H1 (cell line): ENCODE data around the gene OXTR. TPM values are rescaled to one million over a fixed set of nuclear protein-coding genes. Genes with fewer than 3 reads are reported as not detected.

Source experiments
- CTCF ChIA-PET: fragments of 300-600 bp; sonication (Branson Sonifier 250); formaldehyde crosslinking; loops from one replicate; lab custom pipeline; 2021; ENCODE audit not compliant: partially characterized antibody; lab: Charles Lee
- POLR2A ChIA-PET: fragments of 300-600 bp; sonication (Branson Sonifier 250); formaldehyde crosslinking; loops from one replicate; lab custom pipeline; 2021; ENCODE audit warnings: inconsistent platforms; ENCODE audit not compliant: partially characterized antibody; lab: Charles Lee
- DNase-seq, 2 experiments: peaks; one replicate each; pipeline versions ENCODE4 v3.0.0 to v3.0.0-alpha.2; 2010 to 2022; ENCODE audit warnings: low spot score in 2 of 2, low read depth in 1 of 2, mixed read lengths in 1 of 2
- FAIRE-seq: peaks from 2 replicates; lab custom pipeline; 2011; peaks lifted over from hg19 to GRCh38; lab: Jason Lieb, UNC
- H2AFZ ChIP-seq: 2 replicates; pipeline ENCODE4 v1.8.1; 2012; ENCODE audit warnings: low read length, inconsistent platforms
- H2AK5ac ChIP-seq: 2 replicates; pipeline ENCODE4 v1.6.1; 2013; ENCODE audit warnings: low read depth, low read length
- H2BK120ac ChIP-seq: replicated peaks from 2 replicates; pipeline ENCODE3; 2013; ENCODE audit warnings: low read depth, low read length, inconsistent platforms
- H2BK12ac ChIP-seq: 2 replicates; pipeline ENCODE4 v1.6.1; 2013; ENCODE audit warnings: low read depth, low read length
- H2BK15ac ChIP-seq: 2 replicates; pipeline ENCODE4 v1.6.1; 2013; ENCODE audit warnings: low read length
- H2BK20ac ChIP-seq: 2 replicates; pipeline ENCODE4 v1.6.1; 2013; ENCODE audit warnings: low read length
- H2BK5ac ChIP-seq: 2 replicates; pipeline ENCODE4 v1.6.1; 2013; ENCODE audit warnings: low read depth, low read length
- H3K14ac ChIP-seq: 2 replicates; pipeline ENCODE4 v1.6.1; 2013; ENCODE audit warnings: inconsistent platforms; ENCODE audit not compliant: insufficient read length
- H3K18ac ChIP-seq: 2 replicates; pipeline ENCODE4 v1.6.1; 2013; ENCODE audit warnings: low read length; ENCODE audit errors: extremely low read depth
- H3K23ac ChIP-seq: 2 replicates; pipeline ENCODE4 v1.6.1; 2013; ENCODE audit warnings: inconsistent platforms; ENCODE audit not compliant: insufficient read length
- H3K23me2 ChIP-seq: 2 replicates; pipeline ENCODE4 v1.6.1; 2013; ENCODE audit warnings: low read depth, low read length
- H3K27ac ChIP-seq: 2 replicates; pipeline ENCODE4 v1.6.1; 2011; ENCODE audit warnings: low read depth, low read length, inconsistent platforms
- H3K27me3 ChIP-seq, 4 experiments: replicated peaks in 1 of 4; 1 replicate in 1 of 4; 2 replicates in 3 of 4; pipeline versions ENCODE4 v1.6.1 to v1.8.1; 2011 to 2013; ENCODE audit warnings: low read length in 3 of 4, mild to moderate bottlenecking in 3 of 4, inconsistent platforms in 2 of 4, mixed read lengths in 2 of 4, moderate library complexity in 1 of 4; ENCODE audit not compliant: control insufficient read depth in 3 of 4, insufficient read depth in 3 of 4; ENCODE audit errors: extremely low read depth in 1 of 4
- H3K36me3 ChIP-seq, 4 experiments: 2 replicates each; pipeline versions ENCODE4 v1.6.1 to v1.8.1; 2011 to 2013; ENCODE audit warnings: mild to moderate bottlenecking in 4 of 4, low read length in 3 of 4, moderate library complexity in 2 of 4, control low read depth in 1 of 4, inconsistent platforms in 1 of 4; ENCODE audit not compliant: insufficient read depth in 4 of 4, control insufficient read depth in 2 of 4
- H3K4ac ChIP-seq: replicated peaks from 2 replicates; pipeline ENCODE3; 2013; ENCODE audit warnings: low read length, low read depth, mixed read lengths, inconsistent platforms; ENCODE audit not compliant: insufficient read length
- H3K4me1 ChIP-seq, 4 experiments: replicated peaks in 1 of 4; 1 replicate in 1 of 4; 2 replicates in 3 of 4; pipeline versions ENCODE4 v1.6.1 to v1.8.1; 2011 to 2013; ENCODE audit warnings: low read length in 3 of 4, inconsistent platforms in 2 of 4, mixed read lengths in 1 of 4; ENCODE audit not compliant: insufficient read depth in 4 of 4, control insufficient read depth in 3 of 4
- H3K4me2 ChIP-seq, 2 experiments: 2 replicates each; pipeline versions ENCODE4 v1.6.1 to v1.8.1; 2011 to 2013; ENCODE audit warnings: low read depth in 2 of 2, low read length in 2 of 2, control low read depth in 1 of 2, inconsistent platforms in 1 of 2, mild to moderate bottlenecking in 1 of 2; ENCODE audit not compliant: insufficient read depth in 1 of 2
- H3K4me3 ChIP-seq, 4 experiments: fragments of 200-600, 300-600 bp in 1 of 4; sonication (generic), shearing (Covaris generic), sonication (Bioruptor Twin) in 1 of 4; 2 replicates each; pipeline versions ENCODE4 v1.5.1 to v1.8.1; 2011 to 2016; ENCODE audit warnings: low read length in 4 of 4, low read depth in 3 of 4, control low read depth in 2 of 4, inconsistent platforms in 2 of 4, mild to moderate bottlenecking in 2 of 4, mixed read lengths in 1 of 4, moderate library complexity in 1 of 4; ENCODE audit not compliant: insufficient read depth in 2 of 4; ENCODE audit errors: extremely low read depth in 1 of 4
- H3K56ac ChIP-seq: replicated peaks from 2 replicates; pipeline ENCODE3; 2013; ENCODE audit warnings: low read depth, mild to moderate bottlenecking, mixed read lengths, low read length, inconsistent platforms; ENCODE audit not compliant: insufficient read length
- H3K79me1 ChIP-seq: 2 replicates; pipeline ENCODE4 v1.6.1; 2013; ENCODE audit warnings: low read depth, low read length, control low read depth
- H3K79me2 ChIP-seq, 2 experiments: 2 replicates each; pipeline versions ENCODE4 v1.6.1 to v1.8.1; 2012 to 2013; ENCODE audit warnings: low read length in 2 of 2, mild to moderate bottlenecking in 2 of 2, inconsistent platforms in 1 of 2; ENCODE audit not compliant: insufficient read depth in 2 of 2, control insufficient read depth in 1 of 2
- H3K9ac ChIP-seq, 4 experiments: replicated peaks in 1 of 4; 1 replicate in 1 of 4; 2 replicates in 3 of 4; pipeline versions ENCODE4 v1.6.1 to v1.8.1; 2011 to 2013; ENCODE audit warnings: low read depth in 3 of 4, low read length in 3 of 4, control low read depth in 2 of 4, mild to moderate bottlenecking in 2 of 4, moderate library complexity in 2 of 4, inconsistent platforms in 1 of 4; ENCODE audit errors: extremely low read depth in 1 of 4
- H3K9me3 ChIP-seq, 2 experiments: 2 replicates each; pipeline versions ENCODE4 v1.6.1 to v1.8.1; 2012 to 2013; ENCODE audit warnings: mild to moderate bottlenecking in 2 of 2, moderate library complexity in 2 of 2, control low read depth in 1 of 2, inconsistent platforms in 1 of 2, low read depth in 1 of 2, low read length in 1 of 2, mixed read lengths in 1 of 2; ENCODE audit not compliant: insufficient read depth in 2 of 2
- H4K20me1 ChIP-seq, 2 experiments: replicated peaks in 1 of 2; 2 replicates each; pipeline versions ENCODE3 to v1.8.1; 2011 to 2013; ENCODE audit warnings: inconsistent platforms in 2 of 2, low read length in 2 of 2, mild to moderate bottlenecking in 1 of 2; ENCODE audit not compliant: insufficient read depth in 2 of 2, control insufficient read depth in 1 of 2
- H4K5ac ChIP-seq: 2 replicates; pipeline ENCODE4 v1.6.1; 2013; ENCODE audit warnings: low read length, low read depth, mixed read lengths, inconsistent platforms; ENCODE audit not compliant: insufficient read length
- H4K8ac ChIP-seq: 2 replicates; pipeline ENCODE4 v1.8.0; 2013; ENCODE audit warnings: mild to moderate bottlenecking, moderate library complexity, low read length, inconsistent platforms; ENCODE audit not compliant: insufficient read depth; ENCODE audit errors: extremely low read depth
- H4K91ac ChIP-seq: replicated peaks from 2 replicates; pipeline ENCODE3; 2013; ENCODE audit warnings: low read length, mixed read lengths, inconsistent platforms; ENCODE audit not compliant: insufficient read length
- ASH2L ChIP-seq: fragments of 200-600, 300-600 bp; sonication (generic); IDR thresholded peaks from one replicate; pipeline ENCODE4 v1.7.1; 2017; ENCODE audit warnings: low read length
- CBX8 ChIP-seq: fragments of 300-800, 300-1000 bp; sonication (generic); IDR thresholded peaks from 2 replicates; pipeline ENCODE4 v1.7.1; 2016; ENCODE audit warnings: low read depth, low read length, borderline replicate concordance
- CEBPB ChIP-seq: IDR thresholded peaks from 2 replicates; pipeline ENCODE4 v1.6.1; 2012; ENCODE audit warnings: low read depth, low read length
- POLR2A ChIP-seq, 2 experiments: IDR thresholded peaks; 1 replicate in 1 of 2; 2 replicates in 1 of 2; pipeline ENCODE4 v1.6.1; 2011; ENCODE audit warnings: low read depth in 2 of 2, low read length in 2 of 2, mild to moderate bottlenecking in 2 of 2; ENCODE audit errors: control extremely low read depth in 1 of 2
- WGBS, 2 experiments: shearing (Covaris generic) in 1 of 2; methylation state at CpG; one replicate each; pipeline versions ENCODE4 v1.1.6 to v1.1.7; 2013 to 2015; ENCODE audit warnings: low lambda C conversion rate in 2 of 2, mixed read lengths in 2 of 2, inconsistent platforms in 1 of 2, low coverage in 1 of 2, missing lambda C conversion rate in 1 of 2; ENCODE audit not compliant: insufficient replicate concordance in 2 of 2, insufficient coverage in 1 of 2, insufficient read length in 1 of 2; ENCODE audit errors: extremely low coverage in 1 of 2, missing lambda C conversion rate in 1 of 2; 5-methylcytosine and 5-hydroxymethylcytosine counted together
- polyA plus RNA-seq, 7 experiments: library from polyadenylated mRNA; depleted of rRNA in 3 of 7; stranded (reverse) in 5 of 7; unstranded in 2 of 7; fragments of >200 nt in 5 of 7; fragments of 200-250 nt in 2 of 7; gene quantifications; 1 replicate in 5 of 7; 2 replicates in 1 of 7; 4 replicates in 1 of 7; pipeline versions ENCODE4 v1.2.1 to v1.2.3, GENCODE V29; 2011 to 2013; ENCODE audit warnings: missing spikeins in 2 of 7, mixed read lengths in 2 of 7
- total RNA-seq: library from RNA; stranded (reverse); fragmentation: NEBNext Ultra II Directional; extraction: Animal tissue kit (Norgen Biotek cat#: 25700); gene quantifications from 2 replicates; pipeline ENCODE4 v1.2.1, GENCODE V29; 2021

Gene OXTR
- total and polyA plus RNA-seq, 2 of the 8 experiments (the other 6 are each of a cell fraction or from before 2014, with no cell fraction given), result 0.77 to 2.3 TPM

GRCh38 chr3:8759038-8759707 lies 10.2 kb downstream of the OXTR start:
- Histone ChIP-seq H3K23ac (no peak overlapping the region), H2AFZ (no peak overlapping the region), H3K27ac (no peak overlapping the region), H3K79me1 (no peaks in the 10 kb centered on the region), H3K36me3 (no peaks in the 10 kb centered on the region), H3K18ac (no peak overlapping the region), H3K23me2 (peaks cover 1% of the 10 kb centered on the region; the same call in 1 of the 2 replicates), H2BK5ac (no peak overlapping the region), H3K56ac (no peak overlapping the region), H3K79me2 (no peaks in the 10 kb centered on the region), H4K20me1 (peaks cover 0 to 2% of the 10 kb centered on the region in 2 experiments), H3K4me3 (no peak overlapping the region), H2BK20ac (no peak overlapping the region), H3K4ac (no peak overlapping the region), H2AK5ac (no peak overlapping the region), H2BK15ac (no peak overlapping the region), H3K9ac (no peak overlapping the region), H3K9me3 (no peaks in the 10 kb centered on the region), H2BK120ac (no peak overlapping the region), H3K14ac (no peak overlapping the region), H2BK12ac (no peak overlapping the region), H4K91ac (no peak overlapping the region), H4K8ac (no peak overlapping the region), H3K4me2 (no peak overlapping the region), H3K4me1 (peaks cover 0 to 3% (median 1%) of the 10 kb centered on the region in 4 experiments; a peak in 3 of 7 replicates), H3K27me3 (peaks cover 0 to 4% (median 0%) of the 10 kb centered on the region in 4 experiments; a peak in 3 of 7 replicates), H4K5ac (no peak overlapping the region)
- FAIRE-seq, result no peak
- TF ChIP-seq CBX8, result no peak
- no peak for TF ChIP-seq CEBPB
- no peak for TF ChIP-seq ASH2L
- TF ChIP-seq POLR2A (IDR thresholded peaks at IDR 0.05; ENCODE audit: control extremely low read depth in 1 of 2, low read depth in 2 of 2, low read length in 2 of 2), result no peak
- ChIA-PET CTCF (interaction anchor here (0.7 to 3.9 kb wide), 6 partner anchors 10 to 97 kb away, joined by 3 to 30 read pairs (median 4); partner anchors contain the start of gene OXTR), POLR2A (no interaction called here)
- 89% methylated on average over 7 of the region's 7 CpGs; no CpG with 5 or more reads in 1 of the 2 experiments for WGBS, 2 experiments
- no peak for DNase-seq
